Measurements from ENCODE around the gene TOP1. TPM values are rescaled to one million over a fixed set of nuclear protein-coding genes. Genes with fewer than 3 reads are reported as not detected.
A peak's percentile ranks its signal among the peaks of the same experiment; 100 is the strongest.

TOP1 gene
- total and polyA plus RNA-seq, 2 donors from 2014 or later = 23.4 to 49.9 TPM

- Histone ChIP-seq H3K4me3 (ENCODE audit: low read length in 3 of 3) (no peak overlapping the region), H3K36me3 (ENCODE audit: control insufficient read depth in 2 of 3, insufficient read depth in 3 of 3, low read length in 3 of 3) (peaks cover 0 to 2% (median 0%) of the 10 kb centered on the region in 3 donors), H3K27me3 (ENCODE audit: control insufficient read depth, insufficient read depth, low read length) (no peaks in the 10 kb centered on the region), H3K9ac (ENCODE audit: low read length in 3 of 3) (no peak overlapping the region), H3K27ac (ENCODE audit: low read depth in 2 of 2, low read length in 2 of 2) (peak overlapping the region; percentile 35 to 71), H3K9me3 (ENCODE audit: control insufficient read depth in 2 of 3, insufficient read depth in 1 of 3, low read length in 3 of 3) (no peaks in the 10 kb centered on the region), H3K4me1 (ENCODE audit: control insufficient read depth in 2 of 3, insufficient read depth in 2 of 3, low read depth in 1 of 3, low read length in 3 of 3) (peaks cover 0 to 23% (median 12%) of the 10 kb centered on the region in 3 donors)
- FAIRE-seq (no peak), DNase-seq (peak in 1 of 5 donors; percentile 40)
- intact Hi-C loops (cut with DNase I) = no loop called here
- no peak for TF ChIP-seq CTCF (IDR thresholded peaks at IDR 0.05; ENCODE audit: borderline replicate concordance, extremely low read depth, insufficient read depth)
These were observed 43.7 kb downstream of the TOP1 start for GRCh38 chr20:41072190-41072863.

GRCh38 chr20:41072915-41073314 lies 44.3 kb downstream of the TOP1 start:
- peaks cover 0 to 2% (median 0%) of the 10 kb centered on the region in 3 donors for H3K36me3 ChIP-seq (ENCODE audit: control insufficient read depth in 2 of 3, insufficient read depth in 3 of 3, low read length in 3 of 3)
- DNase-seq (no peak), FAIRE-seq (no peak)
- H3K9ac ChIP-seq (ENCODE audit: low read length in 3 of 3) = no peak overlapping the region
- H3K27me3 ChIP-seq (ENCODE audit: control insufficient read depth, insufficient read depth, low read length) = no peaks in the 10 kb centered on the region
- no peak for TF ChIP-seq CTCF (IDR thresholded peaks at IDR 0.05; ENCODE audit: borderline replicate concordance, extremely low read depth, insufficient read depth)
- no peak overlapping the region for H3K4me3 ChIP-seq (ENCODE audit: low read length in 3 of 3)
- intact Hi-C loops (cut with DNase I) = no loop called here
- H3K27ac ChIP-seq (ENCODE audit: low read depth in 2 of 2, low read length in 2 of 2) = peak overlapping the region; percentile 33 to 71
- no peaks in the 10 kb centered on the region for H3K9me3 ChIP-seq (ENCODE audit: control insufficient read depth in 2 of 3, insufficient read depth in 1 of 3, low read length in 3 of 3)
- peaks cover 0 to 26% (median 12%) of the 10 kb centered on the region in 3 donors for H3K4me1 ChIP-seq (ENCODE audit: control insufficient read depth in 2 of 3, insufficient read depth in 2 of 3, low read depth in 1 of 3, low read length in 3 of 3)

DNA sequence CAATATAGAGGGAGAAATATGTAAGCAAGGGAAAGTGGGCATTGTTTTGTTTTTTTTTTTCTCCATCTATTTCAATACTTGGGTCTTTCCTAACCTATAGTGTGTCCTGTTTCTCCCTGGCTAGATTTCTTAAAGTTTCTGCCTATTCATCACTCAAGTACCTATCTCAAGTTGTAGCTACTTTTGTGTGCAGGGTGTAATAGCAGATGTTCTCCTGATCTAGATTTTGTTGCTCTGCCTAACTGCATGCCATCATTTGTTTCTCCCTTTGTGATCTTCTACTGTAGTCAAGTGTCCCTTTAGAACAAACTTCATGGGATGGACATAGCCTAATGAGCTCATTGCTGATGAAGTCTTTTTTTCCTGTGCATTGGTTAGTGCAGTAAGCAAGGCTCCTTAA lies 45.8 kb downstream of the TOP1 start:
- no peak overlapping the region for H3K4me3 ChIP-seq (ENCODE audit: low read length in 3 of 3)
- intact Hi-C loops (cut with DNase I) = no loop called here
- H3K27me3 ChIP-seq (ENCODE audit: control insufficient read depth, insufficient read depth, low read length) = no peaks in the 10 kb centered on the region
- DNase-seq (no peak), FAIRE-seq (no peak)
- H3K27ac ChIP-seq (ENCODE audit: low read depth in 2 of 2, low read length in 2 of 2) = no peak overlapping the region
- peaks cover 0 to 26% (median 12%) of the 10 kb centered on the region in 3 donors for H3K4me1 ChIP-seq (ENCODE audit: control insufficient read depth in 2 of 3, insufficient read depth in 2 of 3, low read depth in 1 of 3, low read length in 3 of 3)
- peaks cover 0 to 2% (median 0%) of the 10 kb centered on the region in 3 donors for H3K36me3 ChIP-seq (ENCODE audit: control insufficient read depth in 2 of 3, insufficient read depth in 3 of 3, low read length in 3 of 3)
- no peaks in the 10 kb centered on the region for H3K9me3 ChIP-seq (ENCODE audit: control insufficient read depth in 2 of 3, insufficient read depth in 1 of 3, low read length in 3 of 3)
- TF ChIP-seq CTCF (IDR thresholded peaks at IDR 0.05; ENCODE audit: borderline replicate concordance, extremely low read depth, insufficient read depth) = no peak
- H3K9ac ChIP-seq (ENCODE audit: low read length in 3 of 3) = no peak overlapping the region
